GM19395 (cell line): ENCODE results near the gene PLXNA4.

Source experiments
- ATAC-seq: cut with Tn5 transposase; IDR thresholded peaks from one replicate; pipeline ENCODE4 v1.9.1; 2021; ENCODE audit warnings: mild to moderate bottlenecking, moderate library complexity; ENCODE audit not compliant: unreplicated experiment

The PLXNA4 gene

DNA sequence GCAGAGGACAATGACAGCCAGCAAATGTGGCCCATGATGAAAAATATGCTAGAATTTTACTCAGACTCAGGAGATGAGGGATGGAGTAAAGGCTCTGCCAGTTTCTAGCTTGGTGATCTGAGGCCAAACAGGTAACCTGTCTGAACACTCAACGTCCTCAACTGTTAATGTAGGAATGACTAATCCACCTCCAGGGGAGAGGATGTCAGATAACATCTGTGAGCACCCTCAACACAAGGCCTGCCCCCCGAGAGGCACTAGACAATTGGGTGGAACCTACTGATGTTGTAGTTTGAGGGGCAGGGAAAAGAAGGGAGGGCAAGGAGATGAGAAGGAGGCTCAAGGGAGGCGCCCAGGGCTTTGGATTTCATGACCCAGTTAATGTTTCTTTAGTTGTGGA lies 445.1 kb downstream of the PLXNA4 start:
- no peak for ATAC-seq

DNA sequence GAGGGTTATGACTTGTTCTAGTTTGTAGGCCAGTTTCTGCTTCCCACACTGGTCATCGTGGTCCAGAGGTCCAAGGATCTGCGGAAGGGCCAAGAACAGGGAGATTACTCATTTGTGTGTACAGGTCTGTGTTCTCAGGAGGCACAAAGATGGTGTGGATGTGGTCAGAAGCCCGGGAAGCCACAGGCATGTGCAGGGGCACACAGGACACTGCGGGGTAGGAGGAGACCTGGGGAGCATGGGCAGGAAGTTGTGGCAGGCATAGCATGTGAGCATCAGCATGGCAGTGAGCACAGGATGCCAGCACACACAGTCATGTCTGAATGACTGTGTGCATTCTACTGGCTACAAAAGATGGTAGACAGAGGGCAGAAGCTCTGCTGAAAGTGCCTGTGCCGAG lies 445.8 kb downstream of the PLXNA4 start:
- no peak for ATAC-seq

DNA sequence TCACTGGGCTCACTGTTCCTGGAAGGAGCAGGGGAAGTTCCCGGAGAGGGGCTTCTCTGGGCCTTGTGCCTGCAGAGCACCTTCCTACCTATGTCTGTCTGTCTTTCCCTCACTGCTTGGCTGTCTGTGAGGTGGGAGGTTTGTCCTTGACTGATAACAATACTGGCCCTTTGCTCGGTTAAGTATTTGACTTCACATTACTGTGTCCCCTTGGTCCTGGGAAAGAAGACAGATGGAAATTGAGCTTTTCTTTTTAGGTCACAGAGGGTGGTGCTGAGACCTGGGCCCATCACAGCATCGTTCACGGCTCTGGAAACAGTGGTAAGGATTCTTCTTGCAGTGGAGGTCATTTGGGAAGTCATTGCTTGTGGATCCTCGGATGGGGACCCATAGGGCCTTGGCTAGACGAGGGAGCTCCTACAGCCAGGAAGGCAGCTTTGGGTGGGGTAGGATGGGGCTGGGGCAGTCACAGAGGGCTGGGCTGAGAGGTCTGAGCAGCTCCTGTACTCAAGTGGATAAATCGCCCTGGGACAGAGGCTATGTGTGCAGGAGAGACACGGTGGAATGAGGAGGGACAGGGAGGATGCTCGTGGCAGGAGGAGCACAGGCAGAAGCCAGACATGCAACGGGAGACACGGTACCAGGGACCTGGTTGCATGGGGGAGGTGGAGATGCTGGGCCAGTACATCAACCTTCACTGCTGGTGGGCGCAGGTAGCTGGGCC lies 450.2 kb downstream of the PLXNA4 start:
- ATAC-seq = no peak

DNA sequence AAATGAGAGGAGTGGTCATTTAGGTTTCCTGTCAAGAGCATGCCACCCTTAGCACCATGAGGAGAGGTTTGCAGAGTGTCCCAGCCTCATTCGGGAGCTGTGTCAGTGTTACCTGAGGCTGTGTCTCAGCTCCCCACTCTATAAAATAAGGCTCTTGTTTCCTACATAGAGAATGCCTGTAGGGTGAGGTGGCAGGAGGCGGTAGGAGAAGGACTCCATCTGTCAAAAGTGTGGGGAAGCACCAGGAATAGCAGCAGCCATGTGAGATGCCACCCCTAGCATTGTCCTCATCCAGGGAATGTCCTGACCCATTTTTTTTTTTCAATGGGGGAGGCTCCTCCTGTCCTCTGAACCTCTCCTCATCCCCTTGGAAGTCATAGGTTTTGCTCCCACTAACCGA lies 451.2 kb downstream of the PLXNA4 start:
- no peak for ATAC-seq

DNA sequence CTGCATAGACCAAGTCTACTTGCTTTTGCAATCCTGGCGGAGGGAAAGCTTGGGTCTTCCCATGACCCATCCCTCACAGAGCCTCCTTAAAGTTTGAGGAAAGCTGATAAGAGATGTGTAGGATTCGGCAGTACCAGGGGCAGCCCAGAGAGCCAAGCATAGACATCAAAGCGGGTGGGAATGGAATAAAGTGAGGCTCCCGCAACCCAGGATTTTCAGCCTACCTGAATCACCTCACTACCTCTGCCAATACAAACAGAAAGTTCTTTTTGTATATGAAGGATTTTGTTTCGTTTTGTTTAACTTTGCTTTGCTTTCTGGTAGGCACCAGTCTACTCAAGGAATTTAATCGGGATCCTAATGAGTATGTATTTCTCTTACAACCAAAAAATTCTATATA lies 451.7 kb downstream of the PLXNA4 start:
- no peak for ATAC-seq

DNA sequence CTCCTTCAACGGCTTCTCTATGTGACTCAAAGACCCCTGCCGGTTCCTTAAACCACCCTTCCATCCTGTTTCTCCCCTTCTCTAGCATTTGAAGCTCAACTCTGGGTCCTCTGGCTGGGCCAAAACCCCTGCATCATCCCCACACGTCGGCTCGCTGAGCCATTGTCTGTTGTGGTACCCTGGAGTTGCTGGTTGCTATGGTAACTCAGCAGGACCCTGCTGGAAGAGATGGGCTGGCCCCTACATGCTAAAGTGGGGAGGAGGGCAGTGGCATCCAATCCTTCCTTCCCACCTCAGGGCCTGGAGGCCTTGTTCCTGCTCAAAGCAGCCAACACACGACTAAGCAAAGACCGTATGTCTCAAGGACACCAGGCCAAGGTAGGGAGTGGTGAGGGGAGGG lies 452.5 kb downstream of the PLXNA4 start:
- ATAC-seq = no peak

DNA sequence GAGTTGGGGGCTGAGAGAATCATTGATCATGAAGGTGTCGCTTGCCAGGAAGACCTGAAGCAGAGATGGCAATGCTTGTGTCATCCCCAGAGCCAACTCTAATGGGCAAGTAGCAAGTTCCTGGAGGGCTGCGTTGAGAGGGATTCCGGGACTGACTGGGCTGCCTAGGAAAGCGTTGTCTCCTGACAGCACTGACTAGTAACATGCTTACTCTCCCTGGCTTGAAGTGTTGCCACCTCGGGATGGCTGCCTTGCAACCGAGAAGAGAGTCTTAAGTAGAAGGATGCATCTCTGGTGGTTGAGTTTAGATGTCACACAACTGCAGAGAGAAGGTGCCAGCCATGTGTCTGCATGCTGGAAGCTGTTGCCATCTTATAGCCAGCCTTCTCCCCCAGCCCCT lies 453.4 kb downstream of the PLXNA4 start:
- ATAC-seq = no peak

DNA sequence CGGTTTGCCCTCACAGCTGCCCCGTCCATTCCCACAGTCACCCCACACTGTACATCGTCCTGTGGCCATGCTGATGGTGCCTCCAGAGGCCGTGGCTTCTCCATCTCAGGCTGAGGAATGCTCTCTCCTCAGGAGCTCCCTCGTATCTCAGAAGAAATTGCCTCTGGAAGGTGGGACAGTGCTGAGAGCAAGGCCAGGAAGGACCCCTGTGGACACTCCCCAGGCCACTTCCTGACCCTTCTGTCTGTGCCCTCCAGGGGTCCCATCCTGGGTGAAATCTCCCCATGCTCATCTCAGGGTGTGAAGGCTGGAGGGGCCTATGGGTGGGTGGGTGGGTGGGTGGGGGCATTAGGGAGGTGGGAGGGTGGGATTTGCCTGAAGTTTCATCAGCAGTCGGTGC lies 454.3 kb downstream of the PLXNA4 start:
- ATAC-seq = no peak

DNA sequence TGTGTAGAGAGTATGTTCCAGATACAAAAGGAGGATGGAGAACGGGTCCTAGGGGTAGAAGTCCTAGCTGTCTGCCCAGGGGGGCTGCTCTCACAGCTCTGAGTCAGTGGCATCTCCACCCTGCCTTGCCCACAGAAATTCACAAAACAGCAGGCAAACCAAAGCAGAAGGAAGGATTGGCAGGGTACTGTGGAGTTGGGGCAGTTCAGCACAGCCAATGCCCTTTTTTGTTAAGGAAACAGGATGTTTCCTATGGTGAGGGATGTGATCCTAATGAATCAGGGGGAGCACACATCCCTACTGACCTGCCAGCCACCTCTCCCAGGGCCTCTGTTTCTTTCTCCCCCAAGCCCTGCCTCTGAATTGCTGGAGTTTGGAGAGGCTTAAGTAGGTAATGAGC lies 457.6 kb downstream of the PLXNA4 start:
- ATAC-seq = no peak

DNA sequence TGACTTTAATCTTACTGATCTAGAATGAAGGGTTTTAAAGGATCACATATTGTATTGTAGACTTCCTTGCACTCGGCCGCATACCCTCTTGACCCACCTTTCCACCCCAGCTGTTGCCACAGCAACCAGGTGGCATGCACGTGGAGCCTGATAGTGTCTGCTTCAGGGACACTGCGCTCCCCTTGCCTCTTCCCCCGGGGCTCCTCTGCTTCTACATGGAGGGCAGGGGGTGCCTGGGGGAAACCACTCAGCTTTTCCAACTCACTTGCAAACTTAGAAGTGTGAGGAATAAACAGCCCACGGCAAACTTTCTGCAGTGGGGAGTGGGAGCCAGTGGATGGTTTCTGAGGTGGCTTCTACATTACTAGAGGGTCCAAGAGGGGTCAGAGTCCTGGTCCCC lies 458.6 kb downstream of the PLXNA4 start:
- no peak for ATAC-seq

DNA sequence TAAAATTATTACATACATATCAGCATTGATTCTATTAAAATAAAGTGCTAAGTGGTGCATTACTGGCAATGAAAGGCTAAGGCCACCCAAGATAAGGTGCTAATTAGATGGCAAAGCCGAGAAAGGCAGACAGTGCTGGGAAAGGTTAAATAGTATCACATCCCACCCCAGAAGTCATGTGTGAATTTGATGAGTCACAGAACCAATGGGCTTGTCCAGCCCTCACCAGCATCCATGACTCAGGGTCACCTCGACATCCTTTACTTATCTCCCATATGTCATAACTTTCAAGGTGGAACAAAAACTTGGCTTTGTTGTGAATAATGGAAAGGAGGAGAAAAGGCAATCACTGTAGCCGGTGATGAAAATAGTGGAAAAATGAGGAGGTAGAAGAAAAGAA lies 459.1 kb downstream of the PLXNA4 start:
- ATAC-seq = no peak

DNA sequence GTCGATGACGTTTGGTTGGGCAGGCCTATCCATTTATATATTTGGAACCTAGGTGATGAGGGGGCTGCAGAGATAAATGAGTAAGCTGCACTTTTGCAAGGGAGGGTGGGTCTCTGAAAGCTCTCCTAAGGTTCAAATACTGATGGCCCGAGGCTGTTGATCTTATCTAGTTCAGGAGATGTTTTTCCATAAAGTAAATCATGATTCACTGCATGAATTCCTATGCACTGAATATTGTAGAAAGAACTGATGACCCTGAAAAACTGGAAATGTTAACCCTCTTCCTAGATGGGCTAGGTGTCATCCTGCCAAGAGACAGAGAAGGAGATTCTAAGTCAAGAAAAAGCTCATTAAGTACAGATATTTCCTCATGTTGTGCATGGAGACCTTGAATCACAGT lies 459.9 kb downstream of the PLXNA4 start:
- no peak for ATAC-seq

DNA sequence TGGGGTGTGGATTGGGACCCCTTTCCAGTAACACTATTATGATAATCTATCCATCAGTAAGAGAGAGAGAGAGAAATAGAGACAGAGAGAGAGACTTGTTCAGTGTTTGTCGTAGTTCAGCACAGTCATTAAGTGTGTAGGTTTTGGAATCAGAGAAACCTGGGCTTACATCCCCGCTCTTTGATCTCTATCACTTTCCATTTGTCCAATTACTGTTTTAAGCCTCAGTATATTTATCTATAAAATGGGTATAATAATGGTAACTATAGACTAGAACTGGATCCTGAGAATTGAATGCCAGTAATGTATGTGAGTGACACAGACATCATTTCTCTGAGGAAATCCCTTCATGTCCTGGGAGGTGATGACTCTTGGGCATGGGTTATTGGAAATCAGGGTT lies 460.5 kb downstream of the PLXNA4 start:
- no peak for ATAC-seq

DNA sequence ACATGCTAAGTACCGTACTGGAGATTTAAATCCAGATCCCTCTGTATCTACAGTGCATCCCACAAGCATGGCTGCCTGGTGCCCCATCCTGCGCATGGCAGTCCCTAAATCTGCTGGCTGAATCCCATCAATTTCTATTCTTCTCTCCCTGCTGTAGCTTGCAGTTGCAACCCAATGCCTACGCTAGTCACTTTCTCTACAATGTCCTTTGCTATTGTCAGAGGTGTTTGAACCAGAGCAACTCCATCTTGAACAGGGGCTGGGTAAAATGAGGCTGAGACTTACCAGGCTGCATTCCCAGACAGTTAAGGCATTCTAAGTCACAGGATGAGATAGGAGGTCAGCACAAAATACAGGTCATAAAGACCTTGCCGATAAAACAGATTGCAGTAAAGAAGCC lies 461.2 kb downstream of the PLXNA4 start:
- no peak for ATAC-seq

DNA sequence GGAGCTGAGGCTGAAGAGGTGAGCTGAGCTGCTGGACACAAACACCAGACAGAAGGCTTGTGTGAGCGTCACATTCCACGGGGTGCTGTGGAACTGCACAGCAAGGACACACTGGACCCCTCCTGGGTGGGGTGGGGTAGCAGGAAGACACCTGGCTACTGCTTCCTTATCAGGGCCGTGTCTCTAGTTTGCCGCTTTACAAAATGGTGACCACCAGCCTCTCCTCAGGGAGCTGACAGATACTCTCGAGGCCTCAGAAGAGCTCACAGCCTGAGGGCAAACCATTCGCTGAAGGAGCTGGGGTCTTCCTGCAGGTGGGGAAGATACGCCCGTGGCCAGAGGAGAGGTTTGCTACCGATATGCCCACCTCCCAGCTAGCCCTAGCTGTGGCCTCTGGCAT lies 461.9 kb downstream of the PLXNA4 start:
- ATAC-seq = no peak

DNA sequence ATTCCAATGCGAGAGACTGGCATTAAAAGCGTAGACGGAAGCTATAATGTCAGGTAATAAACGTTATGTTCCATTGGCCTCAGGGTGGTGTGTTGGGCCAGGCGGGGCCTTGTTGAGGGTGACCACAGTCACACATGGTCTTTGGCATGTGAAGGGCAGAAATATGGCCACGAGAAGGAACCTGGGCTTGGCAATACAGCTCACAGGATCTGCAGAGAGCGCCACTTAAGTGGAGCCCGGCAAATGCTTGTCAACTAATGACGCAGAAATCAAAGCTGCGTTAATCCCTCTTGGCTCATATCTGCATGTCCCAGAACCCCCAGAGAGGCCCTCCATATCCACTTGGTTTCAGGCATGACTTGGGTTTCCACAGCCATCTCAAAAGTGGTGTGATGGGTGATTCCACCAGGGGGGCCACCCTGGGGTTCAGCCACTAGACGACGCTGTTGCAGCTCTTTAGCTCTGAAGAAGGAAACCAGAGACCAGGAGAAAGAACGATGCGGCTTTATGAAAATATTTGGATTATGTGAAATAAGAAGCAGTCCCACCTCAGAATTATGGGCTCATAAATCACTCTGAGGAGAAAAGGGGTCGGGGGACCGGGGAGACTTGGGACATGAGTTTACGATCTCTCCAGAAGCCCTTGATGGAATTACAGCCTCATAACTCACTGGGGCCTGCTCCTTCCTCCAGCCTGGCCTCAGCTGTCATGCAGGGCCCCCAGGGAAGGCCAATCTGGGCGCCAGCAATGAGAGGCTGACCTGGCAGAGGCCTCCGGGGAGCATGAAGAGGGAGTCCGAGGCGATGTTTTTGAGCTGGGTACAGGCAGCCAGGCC lies 462.5 kb downstream of the PLXNA4 start:
- ATAC-seq = no peak

DNA sequence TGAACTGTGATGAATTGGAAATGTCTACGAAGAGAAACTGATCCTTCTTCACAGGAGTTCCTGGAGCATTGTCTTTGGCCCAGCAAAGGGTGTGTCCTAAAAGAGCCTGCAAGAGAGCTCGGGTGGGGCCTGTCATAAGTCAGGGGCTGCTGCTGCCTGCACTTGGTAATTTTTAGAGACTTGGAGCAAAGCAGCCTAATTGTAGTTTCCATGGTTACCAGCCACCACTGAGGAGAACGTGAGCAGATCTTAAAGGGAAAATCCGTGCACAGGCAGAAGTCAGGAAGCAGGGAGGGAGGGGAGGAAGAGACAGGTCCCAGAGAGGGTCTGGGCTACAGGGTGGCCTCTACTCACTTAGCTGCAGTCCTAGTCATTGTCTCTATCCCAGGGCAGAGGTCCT lies 463.6 kb downstream of the PLXNA4 start:
- ATAC-seq = no peak

DNA sequence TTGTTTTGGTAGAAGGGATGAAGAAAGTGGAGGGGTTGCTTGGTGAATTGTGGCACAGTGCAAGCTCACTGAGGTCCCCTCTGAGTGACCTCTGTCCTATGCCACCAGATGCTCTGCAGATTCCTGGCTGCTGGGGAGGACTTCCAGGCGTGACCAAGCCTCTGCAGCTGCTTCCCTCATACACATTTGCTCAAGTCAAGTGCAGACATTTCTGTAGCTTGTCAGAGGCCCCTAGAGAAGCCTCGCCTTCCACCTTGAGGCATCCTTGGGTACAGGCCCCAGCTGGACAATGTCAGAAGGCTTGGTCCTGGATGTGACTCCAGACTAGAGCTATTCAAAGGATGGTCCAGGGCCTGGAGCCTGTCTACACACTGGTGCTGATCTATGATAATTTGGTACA lies 464.2 kb downstream of the PLXNA4 start:
- ATAC-seq = no peak

DNA sequence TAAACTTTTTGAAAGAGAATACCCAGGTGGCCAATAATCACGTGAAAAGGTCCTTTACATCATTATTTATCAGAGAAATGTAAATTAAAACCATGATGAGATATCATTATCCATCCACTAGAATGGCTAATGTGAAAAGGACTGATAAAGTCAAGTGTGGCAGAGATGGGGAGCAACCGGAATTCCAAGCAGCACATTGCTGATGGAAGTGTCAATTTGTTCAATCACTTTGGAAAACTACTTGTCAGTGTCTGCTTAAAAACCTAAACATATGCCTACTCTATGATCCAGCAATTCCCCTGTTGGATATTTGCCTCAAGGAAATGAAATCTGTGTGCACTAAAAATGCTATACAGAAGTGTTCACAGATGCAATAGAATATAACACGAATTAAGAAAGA lies 465.6 kb downstream of the PLXNA4 start:
- ATAC-seq = no peak

DNA sequence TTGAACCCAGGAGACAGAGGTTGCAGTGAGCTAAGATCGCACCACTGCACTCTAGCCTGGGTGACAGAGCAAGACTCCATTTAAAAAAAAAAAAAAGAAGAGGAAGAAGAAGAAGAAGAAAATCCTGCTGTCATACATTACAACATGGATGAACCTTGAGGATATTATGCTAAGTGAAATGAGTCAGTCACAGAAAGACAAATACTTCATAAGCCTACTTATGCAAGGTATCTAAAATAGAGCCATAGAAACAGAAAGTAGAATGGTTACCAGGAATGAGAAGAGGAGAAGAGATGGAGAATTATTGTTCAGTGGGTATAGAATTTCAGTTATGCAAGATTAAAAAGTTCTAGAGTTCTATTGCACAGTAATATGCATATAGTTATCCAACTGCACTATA lies 466.5 kb downstream of the PLXNA4 start:
- no peak for ATAC-seq

DNA sequence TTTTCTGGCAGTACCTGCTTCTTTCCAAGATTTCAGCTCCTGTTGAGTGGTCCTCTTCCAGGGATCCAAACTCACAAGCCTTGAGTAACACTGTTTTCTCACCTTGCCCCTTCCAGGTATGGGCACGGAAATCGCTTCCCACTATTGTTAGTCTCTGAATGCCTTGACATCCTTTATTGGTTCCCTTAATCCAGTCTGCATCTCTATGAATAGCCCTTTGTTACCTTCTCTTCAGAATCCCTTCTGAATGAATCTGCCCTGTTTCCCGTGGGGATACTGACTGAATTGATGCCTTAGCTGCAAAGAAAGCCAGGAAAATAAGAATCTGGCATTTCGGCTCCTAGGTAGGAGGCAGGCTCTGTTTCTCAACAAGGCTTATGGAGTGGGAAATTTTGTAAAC lies 467.7 kb downstream of the PLXNA4 start:
- ATAC-seq = no peak

DNA sequence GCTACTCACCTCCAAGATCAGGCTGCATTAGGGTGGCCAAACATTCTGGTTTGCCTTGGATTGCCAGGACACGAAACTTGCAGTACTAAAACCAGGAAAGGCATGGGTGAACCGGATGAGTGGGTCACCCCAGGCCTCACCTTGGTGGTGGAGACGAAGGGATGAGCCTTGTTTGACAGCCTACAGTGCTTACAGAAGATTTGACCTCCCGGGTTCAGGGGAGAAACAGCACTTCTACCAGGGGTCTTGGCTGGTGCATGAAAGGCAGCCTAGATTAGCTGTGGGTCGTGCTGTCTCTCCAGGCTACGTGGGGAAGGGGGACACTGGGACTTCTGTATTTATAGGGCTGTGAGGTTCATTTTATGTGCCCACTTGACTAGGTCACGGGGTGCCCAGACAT lies 469.8 kb downstream of the PLXNA4 start:
- ATAC-seq = no peak

DNA sequence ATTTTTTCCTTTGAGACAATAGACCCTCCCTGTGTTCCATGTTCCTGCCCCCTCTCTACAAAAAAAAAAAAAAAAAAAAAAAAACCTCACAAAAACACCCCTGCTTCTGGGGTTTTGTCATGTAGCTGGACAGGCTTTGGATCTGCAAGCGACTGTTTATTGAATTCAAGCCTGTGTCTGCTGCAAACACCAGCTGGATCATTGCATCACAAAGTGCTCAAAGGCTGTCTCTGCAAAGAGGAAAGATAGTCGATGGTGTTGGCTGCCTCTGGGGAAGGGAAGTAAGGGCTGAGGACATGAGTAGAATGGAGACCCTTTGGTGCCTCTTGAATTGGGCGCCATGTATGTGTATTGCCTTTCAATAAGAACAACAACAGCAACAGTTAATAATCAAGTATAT lies 471.2 kb downstream of the PLXNA4 start:
- no peak for ATAC-seq
